Parathyroid adenoma (tissue), 2 donors: ENCODE results near the gene CDKL5.
A peak's percentile ranks its signal among the peaks of the same experiment; 100 is the strongest.

ENCODE experiments used
- H2AFZ ChIP-seq: fragments of 300-600 bp; sonication (generic); one replicate; pipeline ENCODE4 v1.7.0; 2017; ENCODE audit warnings: antibody characterized with exemption, mild to moderate bottlenecking
- H3K27ac ChIP-seq: fragments of 300-600 bp; sonication (generic); one replicate; pipeline ENCODE4 v1.7.0; 2017
- H3K27me3 ChIP-seq: fragments of 300-600 bp; sonication (generic); one replicate; pipeline ENCODE4 v1.7.0; 2017; ENCODE audit warnings: low read length; ENCODE audit not compliant: control insufficient read depth, insufficient read depth
- H3K36me3 ChIP-seq: fragments of 300-600 bp; sonication (generic); one replicate; pipeline ENCODE4 v1.7.0; 2017; ENCODE audit warnings: low read length; ENCODE audit not compliant: control insufficient read depth, insufficient read depth
- H3K4me1 ChIP-seq: fragments of 300-600 bp; sonication (generic); one replicate; pipeline ENCODE4 v1.7.0; 2017; ENCODE audit warnings: control low read depth
- H3K4me2 ChIP-seq: fragments of 300-600 bp; sonication (generic); one replicate; pipeline ENCODE4 v1.7.0; 2017; ENCODE audit warnings: low read length
- H3K4me3 ChIP-seq: fragments of 300-600 bp; sonication (generic); one replicate; pipeline ENCODE4 v1.7.0; 2017; ENCODE audit warnings: low read depth, low read length
- H3K79me2 ChIP-seq: fragments of 300-600 bp; sonication (generic); one replicate; pipeline ENCODE4 v1.7.0; 2017; ENCODE audit warnings: control low read depth
- H3K9ac ChIP-seq: fragments of 300-600 bp; sonication (generic); one replicate; pipeline ENCODE4 v1.7.0; 2017; ENCODE audit warnings: mild to moderate bottlenecking
- H3K9me3 ChIP-seq: fragments of 300-600 bp; sonication (generic); one replicate; pipeline ENCODE4 v1.7.0; 2017; ENCODE audit warnings: low read length; ENCODE audit not compliant: control insufficient read depth
- CTCF ChIP-seq: fragments of 300-600 bp; sonication (generic); IDR thresholded peaks from one replicate; pipeline ENCODE4 v1.7.0; 2017; ENCODE audit warnings: antibody characterized with exemption, mild to moderate bottlenecking
- donor health status: primary hyperparathyroidism.

CDKL5 gene

DNA sequence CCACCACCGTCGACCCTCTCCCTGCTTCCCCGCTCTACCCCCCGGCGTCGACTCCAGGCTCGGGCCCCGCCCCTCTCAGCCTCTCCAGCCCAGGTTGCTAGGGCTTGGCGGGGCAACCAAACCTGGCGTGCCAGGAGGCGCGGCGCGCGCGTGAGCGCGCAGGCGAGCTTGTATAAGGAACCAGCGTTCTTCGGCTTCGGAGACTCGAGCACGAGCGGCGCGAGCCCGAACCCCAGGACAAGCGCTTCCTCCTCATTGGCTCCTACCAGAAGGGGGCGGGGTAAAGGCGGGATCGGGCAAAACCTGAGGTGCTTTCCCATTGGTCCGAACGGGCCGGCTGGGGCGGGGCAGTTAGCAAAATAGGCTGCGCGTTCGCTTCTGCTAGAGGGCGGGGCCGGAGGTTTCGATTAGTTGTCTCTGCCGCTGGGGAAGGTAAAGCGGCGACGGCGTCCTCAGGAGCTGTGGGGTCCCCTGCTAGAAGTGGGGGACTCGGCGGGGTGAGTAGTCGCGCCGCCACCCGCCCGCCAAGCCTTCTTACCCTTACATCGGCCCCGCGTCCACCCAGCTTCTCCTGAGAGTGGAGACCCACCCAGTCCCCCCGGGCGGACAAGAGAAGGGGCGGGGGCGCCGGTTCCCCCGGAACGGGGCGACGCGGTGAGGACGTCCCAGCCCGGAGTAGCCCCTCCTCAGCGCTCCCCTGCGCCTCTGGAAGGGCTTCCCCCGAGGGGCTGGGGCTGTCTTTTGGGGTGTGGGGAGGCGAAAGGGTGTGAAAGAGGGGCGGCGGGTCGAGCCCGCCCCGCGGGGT lies at the start of gene CDKL5:
Gene CDKL5, plus strand, starts transcription at position 410 of the 805 bp plus-strand sequence. CDS start 81,489 bp downstream, outside the sequence.
- Histone ChIP-seq H2AFZ (peak within 1 kb of the TSS; percentile 87), H3K79me2 (no peaks in the 10 kb centered on the region), H3K4me1 (no peaks in the 10 kb centered on the region), H3K4me2 (peak within 1 kb of the TSS; percentile 57), H3K27ac (peak within 1 kb of the TSS; percentile 32), H3K27me3 (no peaks in the 10 kb centered on the region), H3K36me3 (no peaks in the 10 kb centered on the region), H3K4me3 (peak within 1 kb of the TSS; percentile 82), H3K9ac (peak within 1 kb of the TSS; percentile 29), H3K9me3 (no peaks in the 10 kb centered on the region)
- no peak for TF ChIP-seq CTCF

DNA sequence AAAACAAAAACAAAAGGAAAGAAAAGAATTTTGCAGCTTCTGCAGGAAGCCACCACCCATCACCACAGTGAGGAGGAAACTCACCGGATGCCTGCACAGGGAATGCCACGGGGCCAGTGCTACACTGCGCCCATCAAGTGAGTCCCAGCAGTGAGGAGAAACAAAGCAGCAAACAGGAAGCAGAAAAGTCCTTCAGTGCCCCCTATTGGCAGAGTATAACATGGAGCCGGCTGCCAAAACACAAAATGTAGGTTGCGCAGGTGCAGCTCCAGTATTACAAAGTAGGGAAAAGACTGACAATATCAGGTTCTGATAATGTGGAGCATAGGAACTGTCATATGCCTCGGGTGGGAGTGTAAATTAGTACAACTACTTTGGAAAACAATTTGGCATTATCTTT lies 47.6 kb upstream of the CDKL5 start:
- H3K4me1 ChIP-seq = no peaks in the 10 kb centered on the region
- peak; percentile 54 for TF ChIP-seq CTCF
- H3K4me2 ChIP-seq = no peak overlapping the region
- H3K27ac ChIP-seq = no peak overlapping the region
- no peak overlapping the region for H2AFZ ChIP-seq
- H3K4me3 ChIP-seq = no peak overlapping the region
- no peaks in the 10 kb centered on the region for H3K9me3 ChIP-seq
- no peaks in the 10 kb centered on the region for H3K79me2 ChIP-seq
- no peaks in the 10 kb centered on the region for H3K27me3 ChIP-seq
- no peaks in the 10 kb centered on the region for H3K36me3 ChIP-seq
- no peak overlapping the region for H3K9ac ChIP-seq

- Histone ChIP-seq H2AFZ (no peak overlapping the region), H3K9me3 (no peaks in the 10 kb centered on the region), H3K4me2 (no peak overlapping the region), H3K4me3 (no peak overlapping the region), H3K79me2 (no peaks in the 10 kb centered on the region), H3K27ac (no peak overlapping the region), H3K9ac (no peak overlapping the region), H3K36me3 (no peaks in the 10 kb centered on the region), H3K27me3 (no peaks in the 10 kb centered on the region), H3K4me1 (no peaks in the 10 kb centered on the region)
- no peak for TF ChIP-seq CTCF
These were observed 35.4 kb upstream of the CDKL5 start for GRCh38 chrX:18389966-18390365.

DNA sequence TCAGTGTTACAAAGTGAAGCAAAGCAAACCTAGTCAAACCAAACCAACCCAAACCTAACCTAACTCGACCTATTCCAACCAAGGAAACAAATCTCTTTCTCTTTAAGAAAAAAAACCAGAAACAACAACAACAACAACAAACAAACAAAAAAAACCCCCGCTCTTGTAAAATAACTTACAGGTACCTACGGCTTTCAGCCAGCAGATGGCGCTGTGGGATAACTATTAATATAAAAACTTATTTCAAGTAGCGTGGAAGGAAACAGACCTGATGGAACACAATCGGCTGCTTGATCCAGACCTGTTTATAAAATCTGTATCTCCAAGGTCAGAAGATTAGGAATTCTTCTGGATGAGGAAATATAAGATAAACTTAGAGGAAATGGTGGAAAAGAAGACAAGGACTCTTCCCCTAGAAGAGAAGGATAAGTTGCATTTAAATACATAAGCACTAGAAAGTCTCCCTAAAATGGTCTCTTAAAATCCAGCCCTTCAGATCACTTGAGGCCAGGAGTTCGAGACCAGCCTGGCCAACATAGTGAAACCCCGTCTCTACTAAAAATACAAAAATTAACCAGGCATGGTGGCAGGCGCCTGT lies 34.4 kb upstream of the CDKL5 start:
- Histone ChIP-seq H3K36me3 (no peaks in the 10 kb centered on the region), H3K79me2 (no peaks in the 10 kb centered on the region), H3K4me3 (no peak overlapping the region), H2AFZ (no peak overlapping the region), H3K9ac (no peak overlapping the region), H3K4me1 (no peaks in the 10 kb centered on the region), H3K27me3 (no peaks in the 10 kb centered on the region), H3K4me2 (no peak overlapping the region), H3K27ac (no peak overlapping the region), H3K9me3 (no peaks in the 10 kb centered on the region)
- peak; percentile 75 for TF ChIP-seq CTCF
